Adrenal gland (tissue), 19 donors: ENCODE data around the gene PATE1. TPM values are rescaled to one million over a fixed set of nuclear protein-coding genes. Genes with fewer than 3 reads are reported as not detected.
"Not testable (repeated sequence)": the region's sequence is repeated elsewhere in the genome, so short reads cannot be mapped to it uniquely, and the experiment has no call there.

Experiments
- DNase-seq, 7 donors: peaks; one replicate each; pipeline ENCODE4 v3.0.0-alpha.2; 2019 to 2020
- H3K27ac ChIP-seq, 5 donors: fragments of 200-600 bp; sonication (generic) in 4 of 5; 1 replicate in 3 of 5; 2 replicates in 2 of 5; pipeline versions ENCODE4 v1.5.1 to v1.8.0; 2016 to 2020; ENCODE audit warnings: mild to moderate bottlenecking in 1 of 5
- H3K27me3 ChIP-seq: fragments of 200-600 bp; 2 replicates; pipeline ENCODE4 v1.8.0; 2021
- H3K36me3 ChIP-seq, 2 donors: fragments of 200-600 bp; replicated peaks in 1 of 2; 1 replicate in 1 of 2; 2 replicates in 1 of 2; pipeline versions ENCODE4 v1.5.1 to v1.8.0; 2018 to 2022
- H3K4me1 ChIP-seq, 2 donors: fragments of 200-600 bp; replicated peaks in 1 of 2; 1 replicate in 1 of 2; 2 replicates in 1 of 2; pipeline versions ENCODE4 v1.5.1 to v1.8.0; 2018 to 2021
- H3K4me3 ChIP-seq, 4 donors: fragments of 200-600 bp; sonication (generic) in 3 of 4; one replicate each; pipeline ENCODE4 v1.5.1; 2016 to 2018
- H3K9me3 ChIP-seq, 3 donors: fragments of 200-600 bp; sonication (generic) in 1 of 3; replicated peaks in 1 of 3; 1 replicate in 2 of 3; 2 replicates in 1 of 3; pipeline versions ENCODE4 v1.5.1 to v1.8.0; 2016 to 2021
- CTCF ChIP-seq, 6 experiments: fragments of 450-650 bp in 4 of 6; fragments of 200-600 bp in 2 of 6; sonication (generic) in 1 of 6; IDR thresholded peaks; 1 replicate in 5 of 6; 2 replicates in 1 of 6; pipeline versions ENCODE4 v1.5.1 to v1.8.0; 2016 to 2021; ENCODE audit warnings: antibody characterized with exemption in 6 of 6, mild to moderate bottlenecking in 2 of 6, moderate library complexity in 1 of 6
- POLR2A ChIP-seq, 2 donors: fragments of 450-650 bp; IDR thresholded peaks; one replicate each; pipeline ENCODE4 v1.6.1; 2017; ENCODE audit warnings: antibody characterized with exemption in 2 of 2, mild to moderate bottlenecking in 2 of 2, moderate library complexity in 1 of 2
- WGBS, 4 donors: extraction: QIAGEN DNeasy Blood & Tissue Kit in 2 of 4; methylation state at CpG; one replicate each; pipeline versions ENCODE4 v1.1.5 to v1.1.7; 2013 to 2017; 5-methylcytosine and 5-hydroxymethylcytosine counted together
- intact Hi-C, 2 donors: fragments of 100-400 bp; cut with DNase I; formaldehyde crosslinking; loops; one replicate each; pipeline versions ENCODE4 v1.14.1 to v1.15.0; 2022 to 2023
- long read RNA-seq, 10 donors: library from polyadenylated mRNA in 3 of 10; unstranded in 2 of 10; stranded (forward) in 1 of 10; transcript quantifications; one replicate each; pipeline ENCODE4 v2.0.0 and lab custom pipeline, GENCODE V29; 2021 to 2026
- polyA plus RNA-seq, 3 donors: library from polyadenylated mRNA; stranded (reverse); fragments of 200-250 nt in 2 of 3; fragments of 350-450 nt in 1 of 3; fragmentation: Illumina TruSeq in 1 of 3; extraction: RNeasy Lipid Tissue Mini Kit (QIAGEN cat#74804) in 1 of 3; gene quantifications; one replicate each; pipeline ENCODE4 v1.2.3, GENCODE V29; 2013 to 2014
- total RNA-seq, 9 donors: library from RNA; depleted of rRNA in 4 of 9; stranded (reverse); fragments of >200 nt in 4 of 9; fragments of 120-200 nt in 1 of 9; fragmentation: NEBNext Ultra II Directional in 1 of 9; extraction: Animal tissue kit (Norgen Biotek cat#: 25700) in 1 of 9; gene quantifications; one replicate each; pipeline versions ENCODE4 v1.1.0 to v1.2.4, GENCODE V29; 2013 to 2023
- donor health status: healthy with polysubstance abuse.
- donor health status: Bipolar disorder and iron deficiency.
- donor health status: DM: yes; HTN: yes; CAD: no.
- donor health status: DM: no; HTN: no; CAD: no.
- donor health status: DM: no; HTN: no; CAD: no.
- donor health status: DM: yes; HTN: yes; CAD: no.

Gene PATE1
- not detected for total RNA-seq
- polyA plus RNA-seq: not detected
- long read RNA-seq, donor 1: 0 reads
- long read RNA-seq, donor 2: 0 reads
- long read RNA-seq, donor 3: 0 reads
- long read RNA-seq, donor 4: 0 reads
- long read RNA-seq, donor 5: 0 reads
- long read RNA-seq, donor 6: 0 reads
- long read RNA-seq, donor 7: 0 reads
- long read RNA-seq, donor 8: 0 reads
- long read RNA-seq, donor 9: 0 reads
- long read RNA-seq, donor 10: 0 reads

GRCh38 chr11:125745979-125746378, at the start of gene PATE1:
TSS of gene PATE1 (plus strand) at chr11:125746279. CDS start at chr11:125746305, 26 bp downstream.
- TF ChIP-seq CTCF (IDR thresholded peaks at IDR 0.05) (no peak), POLR2A (IDR thresholded peaks at IDR 0.05) (no peak)
- no peaks in the 10 kb centered on the region for H3K4me1 ChIP-seq
- WGBS, 4 donors: 68 to 79% (median 71%) methylated on average over 3 of the region's 3 CpGs
- H3K9me3 ChIP-seq: no peaks in the 10 kb centered on the region
- intact Hi-C loops: no loop called here
- no peak within 1 kb of the TSS for H3K4me3 ChIP-seq
- no peak within 1 kb of the TSS for H3K27ac ChIP-seq
- H3K36me3 ChIP-seq: no peaks in the 10 kb centered on the region
- DNase-seq: no peak
- H3K27me3 ChIP-seq: no peaks in the 10 kb centered on the region

GRCh38 chr11:125701018-125701610, 45.0 kb upstream of the PATE1 start:
- Histone ChIP-seq H3K27ac (no peak overlapping the region), H3K4me1 (no peaks in the 10 kb centered on the region), H3K36me3 (no peaks in the 10 kb centered on the region), H3K27me3 (no peaks in the 10 kb centered on the region), H3K4me3 (no peak overlapping the region), H3K9me3 (no peaks in the 10 kb centered on the region)
- WGBS, 4 donors: 70 to 78% (median 75%) methylated on average over 6 of the region's 6 CpGs
- TF ChIP-seq POLR2A (IDR thresholded peaks at IDR 0.05) (no peak), CTCF (IDR thresholded peaks at IDR 0.05) (no peak)
- intact Hi-C loops: no loop called here
- no peak for DNase-seq

DNA sequence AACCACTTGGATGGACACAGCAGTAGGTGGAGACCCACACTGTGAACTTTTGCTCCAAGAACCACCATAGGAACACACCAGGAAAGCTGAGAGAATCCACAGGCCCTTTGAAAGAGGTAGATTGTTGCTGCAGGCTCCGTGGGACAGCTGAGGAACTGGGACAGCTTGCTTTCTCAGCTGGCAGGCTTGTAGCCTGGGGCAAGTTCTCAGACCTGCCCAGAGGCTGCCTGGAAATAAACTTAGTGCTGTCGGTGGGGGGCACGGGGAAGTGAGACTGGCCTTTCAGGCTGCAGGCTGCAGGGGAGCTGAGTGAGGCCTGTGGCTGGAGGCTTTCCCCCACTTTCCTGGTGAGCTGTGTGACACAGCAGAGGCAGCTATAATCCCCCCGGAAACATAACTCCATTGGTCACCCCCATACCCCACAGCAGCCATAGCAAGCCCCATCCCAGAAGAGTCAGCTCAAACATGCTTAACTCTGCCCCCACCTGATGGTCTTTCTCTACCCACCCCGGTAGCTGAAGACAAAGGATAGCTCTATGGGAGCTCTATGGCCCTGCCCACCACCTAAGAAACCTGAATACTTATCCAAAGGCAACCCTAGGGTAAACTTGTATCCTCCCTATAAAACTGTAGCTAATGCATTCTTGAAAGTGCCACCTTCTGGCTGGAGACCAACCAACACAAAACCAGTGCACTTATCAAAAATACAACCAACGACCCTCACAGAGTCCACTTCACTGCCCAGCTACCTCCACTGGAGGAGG, 44.0 kb upstream of the PATE1 start:
- intact Hi-C loops: no loop called here
- 42 to 56% (median 48%) methylated on average over 6 of the region's 6 CpGs for WGBS, 4 donors
- H3K27ac ChIP-seq: no peak overlapping the region
- H3K36me3 ChIP-seq: no peaks in the 10 kb centered on the region
- no peak overlapping the region for H3K4me3 ChIP-seq
- no peak for TF ChIP-seq CTCF (IDR thresholded peaks at IDR 0.05)
- TF ChIP-seq POLR2A (IDR thresholded peaks at IDR 0.05): no peak
- H3K27me3 ChIP-seq: no peaks in the 10 kb centered on the region
- H3K9me3 ChIP-seq: no peaks in the 10 kb centered on the region
- no peaks in the 10 kb centered on the region for H3K4me1 ChIP-seq
- DNase-seq: no peak

GRCh38 chr11:125704686-125705085, 41.4 kb upstream of the PATE1 start:
- intact Hi-C loops, H3K36me3 ChIP-seq, H3K4me1 ChIP-seq, H3K27me3 ChIP-seq, H3K27ac ChIP-seq, DNase-seq, H3K4me3 ChIP-seq, H3K9me3 ChIP-seq: not testable (repeated sequence)
- WGBS, 4 donors: 80 to 92% (median 91%) methylated on average over 1 to 24 of the region's 24 CpGs
